ENCODE data around the gene MRPS18A. TPM values are rescaled to one million over a fixed set of nuclear protein-coding genes. Genes with fewer than 3 reads are reported as not detected.

Gene MRPS18A
- total RNA-seq, 1 donor from 2014 or later = 44.4 TPM

DNA sequence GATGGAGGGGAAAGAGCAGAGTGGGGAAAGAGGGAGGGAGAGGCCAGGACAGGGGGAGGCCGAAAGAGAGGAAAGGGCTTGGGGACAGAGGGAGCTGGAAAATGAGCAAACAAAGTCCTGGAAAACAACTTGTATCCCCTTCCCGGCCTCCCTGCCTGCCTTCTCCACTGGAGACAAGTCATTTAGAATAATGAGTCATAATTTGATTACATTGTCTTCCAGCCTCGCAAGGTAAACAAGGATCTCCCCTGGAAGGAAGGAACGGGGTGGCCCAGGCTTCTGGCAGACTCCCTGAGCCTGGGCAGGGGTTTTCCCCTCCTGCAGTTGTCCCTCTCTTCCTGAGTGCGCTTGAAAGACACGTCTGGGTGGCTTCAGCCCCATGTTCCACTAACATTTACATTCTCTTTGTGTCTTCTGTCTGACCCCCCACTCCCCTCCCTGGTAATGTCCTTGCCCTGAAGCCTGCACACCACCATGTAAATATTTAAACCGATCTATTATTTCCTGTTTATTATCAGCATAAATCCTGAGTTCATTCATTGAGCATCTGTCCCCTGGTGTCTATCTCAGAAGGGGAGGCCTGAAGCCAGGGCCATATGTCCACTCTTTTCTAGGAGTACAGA is 12.1 kb upstream of the MRPS18A start:
- no peak overlapping the region for H3K27ac ChIP-seq (ENCODE audit: low read depth, low read length)
- no peak overlapping the region for H3K4me3 ChIP-seq (ENCODE audit: low read length in 3 of 3)
- peaks cover 46 to 59% (median 48%) of the 10 kb centered on the region in 3 donors for H3K4me1 ChIP-seq (ENCODE audit: control insufficient read depth in 3 of 3, insufficient read depth in 3 of 3, low read length in 3 of 3)
- no peaks in the 10 kb centered on the region for H3K27me3 ChIP-seq (ENCODE audit: control insufficient read depth in 3 of 3, insufficient read depth in 3 of 3, low read length in 3 of 3)
- no peaks in the 10 kb centered on the region for H3K9me3 ChIP-seq (ENCODE audit: control insufficient read depth in 3 of 3, low read length in 3 of 3)
- no peaks in the 10 kb centered on the region for H3K36me3 ChIP-seq (ENCODE audit: control insufficient read depth in 3 of 3, insufficient read depth in 3 of 3, low read length in 3 of 3)
- H3K9ac ChIP-seq (ENCODE audit: low read depth in 1 of 3, low read length in 3 of 3) = peak overlapping the region in 2 of 3 donors; percentile 16 to 23

- H3K27ac ChIP-seq (ENCODE audit: low read depth, low read length) = no peak overlapping the region
- H3K9me3 ChIP-seq (ENCODE audit: control insufficient read depth in 3 of 3, low read length in 3 of 3) = no peaks in the 10 kb centered on the region
- H3K9ac ChIP-seq (ENCODE audit: low read depth in 1 of 3, low read length in 3 of 3) = peak overlapping the region in 2 of 3 donors; percentile 6 to 66
- peak overlapping the region in 1 of 3 donors; percentile 8 for H3K4me3 ChIP-seq (ENCODE audit: low read length in 3 of 3)
- no peaks in the 10 kb centered on the region for H3K27me3 ChIP-seq (ENCODE audit: control insufficient read depth in 3 of 3, insufficient read depth in 3 of 3, low read length in 3 of 3)
- no peaks in the 10 kb centered on the region for H3K36me3 ChIP-seq (ENCODE audit: control insufficient read depth in 3 of 3, insufficient read depth in 3 of 3, low read length in 3 of 3)
- H3K4me1 ChIP-seq (ENCODE audit: control insufficient read depth in 3 of 3, insufficient read depth in 3 of 3, low read length in 3 of 3) = peaks cover 46 to 62% (median 48%) of the 10 kb centered on the region in 3 donors
Observed at GRCh38 chr6:43698584-43699349, 11.2 kb upstream of the MRPS18A start.

GRCh38 chr6:43697421-43697820 is 9.8 kb upstream of the MRPS18A start:
- Histone ChIP-seq H3K36me3 (ENCODE audit: control insufficient read depth in 3 of 3, insufficient read depth in 3 of 3, low read length in 3 of 3) (no peaks in the 10 kb centered on the region), H3K9ac (ENCODE audit: low read depth in 1 of 3, low read length in 3 of 3) (peak overlapping the region in 1 of 3 donors; percentile 25), H3K27me3 (ENCODE audit: control insufficient read depth in 3 of 3, insufficient read depth in 3 of 3, low read length in 3 of 3) (no peaks in the 10 kb centered on the region), H3K4me3 (ENCODE audit: low read length in 3 of 3) (no peak overlapping the region), H3K4me1 (ENCODE audit: control insufficient read depth in 3 of 3, insufficient read depth in 3 of 3, low read length in 3 of 3) (peaks cover 37 to 52% (median 41%) of the 10 kb centered on the region in 3 donors), H3K27ac (ENCODE audit: low read depth, low read length) (no peak overlapping the region), H3K9me3 (ENCODE audit: control insufficient read depth in 3 of 3, low read length in 3 of 3) (no peaks in the 10 kb centered on the region)

GRCh38 chr6:43695967-43696291 is 8.3 kb upstream of the MRPS18A start:
- Histone ChIP-seq H3K9me3 (ENCODE audit: control insufficient read depth in 3 of 3, low read length in 3 of 3) (no peaks in the 10 kb centered on the region), H3K36me3 (ENCODE audit: control insufficient read depth in 3 of 3, insufficient read depth in 3 of 3, low read length in 3 of 3) (no peaks in the 10 kb centered on the region), H3K4me1 (ENCODE audit: control insufficient read depth in 3 of 3, insufficient read depth in 3 of 3, low read length in 3 of 3) (peaks cover 31 to 43% (median 35%) of the 10 kb centered on the region in 3 donors), H3K4me3 (ENCODE audit: low read length in 3 of 3) (no peak overlapping the region), H3K9ac (ENCODE audit: low read depth in 1 of 3, low read length in 3 of 3) (no peak overlapping the region), H3K27ac (ENCODE audit: low read depth, low read length) (peak overlapping the region; percentile 30), H3K27me3 (ENCODE audit: control insufficient read depth in 3 of 3, insufficient read depth in 3 of 3, low read length in 3 of 3) (no peaks in the 10 kb centered on the region)

DNA sequence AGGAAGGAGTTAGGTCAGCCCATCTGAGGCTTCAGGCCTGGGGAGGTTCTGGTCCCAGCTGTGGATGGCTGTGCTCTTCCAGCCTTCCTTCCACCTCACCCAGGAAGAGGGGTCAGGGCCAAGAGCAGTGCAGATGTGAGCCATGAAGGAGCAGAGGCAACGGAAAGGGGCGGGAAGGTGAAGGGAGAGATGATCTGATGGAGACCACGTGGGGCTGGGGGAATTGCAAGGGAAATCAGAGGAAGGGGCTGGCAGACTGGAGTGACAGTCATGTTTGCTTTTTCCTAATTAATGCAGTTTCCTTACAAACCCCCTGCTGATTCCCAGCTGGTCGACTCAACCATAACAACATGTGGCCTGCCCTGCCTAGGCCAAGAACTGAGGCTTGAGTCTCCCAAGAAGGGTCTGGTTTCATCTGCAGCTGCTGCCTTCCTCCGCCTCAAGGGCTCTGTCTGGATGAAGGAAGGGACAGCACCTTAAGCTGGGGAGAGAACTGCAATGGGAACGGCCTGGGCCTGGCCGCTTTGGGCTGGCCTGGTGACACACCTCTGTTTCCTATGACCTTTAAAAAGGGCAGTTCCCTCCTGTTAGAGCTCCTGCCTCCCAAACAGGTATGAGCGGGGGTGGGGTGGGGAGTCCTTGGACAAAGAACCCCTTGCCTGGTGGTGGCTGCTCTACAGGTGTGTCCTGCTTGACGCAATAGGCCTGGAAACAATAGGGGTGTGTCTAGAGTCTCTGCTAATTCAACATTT is 7.8 kb upstream of the MRPS18A start:
- Histone ChIP-seq H3K9me3 (ENCODE audit: control insufficient read depth in 3 of 3, low read length in 3 of 3) (no peaks in the 10 kb centered on the region), H3K4me1 (ENCODE audit: control insufficient read depth in 3 of 3, insufficient read depth in 3 of 3, low read length in 3 of 3) (peaks cover 31 to 43% (median 35%) of the 10 kb centered on the region in 3 donors), H3K9ac (ENCODE audit: low read depth in 1 of 3, low read length in 3 of 3) (peak overlapping the region in 1 of 3 donors; percentile 8), H3K27ac (ENCODE audit: low read depth, low read length) (peak overlapping the region; percentile 30), H3K4me3 (ENCODE audit: low read length in 3 of 3) (no peak overlapping the region), H3K27me3 (ENCODE audit: control insufficient read depth in 3 of 3, insufficient read depth in 3 of 3, low read length in 3 of 3) (no peaks in the 10 kb centered on the region), H3K36me3 (ENCODE audit: control insufficient read depth in 3 of 3, insufficient read depth in 3 of 3, low read length in 3 of 3) (no peaks in the 10 kb centered on the region)

- Histone ChIP-seq H3K9me3 (ENCODE audit: control insufficient read depth in 3 of 3, low read length in 3 of 3) (no peaks in the 10 kb centered on the region), H3K36me3 (ENCODE audit: control insufficient read depth in 3 of 3, insufficient read depth in 3 of 3, low read length in 3 of 3) (no peaks in the 10 kb centered on the region), H3K27me3 (ENCODE audit: control insufficient read depth in 3 of 3, insufficient read depth in 3 of 3, low read length in 3 of 3) (no peaks in the 10 kb centered on the region), H3K9ac (ENCODE audit: low read depth in 1 of 3, low read length in 3 of 3) (no peak overlapping the region), H3K4me3 (ENCODE audit: low read length in 3 of 3) (no peak overlapping the region), H3K27ac (ENCODE audit: low read depth, low read length) (no peak overlapping the region), H3K4me1 (ENCODE audit: control insufficient read depth in 3 of 3, insufficient read depth in 3 of 3, low read length in 3 of 3) (peaks cover 14 to 35% (median 18%) of the 10 kb centered on the region in 3 donors)
Observed at GRCh38 chr6:43689421-43689820, 1.8 kb upstream of the MRPS18A start.

GRCh38 chr6:43687079-43687436 is 533 bp downstream of the MRPS18A start:
- Histone ChIP-seq H3K27me3 (ENCODE audit: control insufficient read depth in 3 of 3, insufficient read depth in 3 of 3, low read length in 3 of 3) (no peaks in the 10 kb centered on the region), H3K4me1 (ENCODE audit: control insufficient read depth in 3 of 3, insufficient read depth in 3 of 3, low read length in 3 of 3) (peaks cover 25 to 58% (median 42%) of the 10 kb centered on the region in 3 donors), H3K9ac (ENCODE audit: low read depth in 1 of 3, low read length in 3 of 3) (peak overlapping the region; percentile 90 to 97 (median 97)), H3K4me3 (ENCODE audit: low read length in 3 of 3) (peak overlapping the region; percentile 96 to 99 (median 97)), H3K9me3 (ENCODE audit: control insufficient read depth in 3 of 3, low read length in 3 of 3) (no peaks in the 10 kb centered on the region), H3K36me3 (ENCODE audit: control insufficient read depth in 3 of 3, insufficient read depth in 3 of 3, low read length in 3 of 3) (no peaks in the 10 kb centered on the region), H3K27ac (ENCODE audit: low read depth, low read length) (peak overlapping the region; percentile 87)

- Histone ChIP-seq H3K36me3 (ENCODE audit: control insufficient read depth in 3 of 3, insufficient read depth in 3 of 3, low read length in 3 of 3) (peaks cover 0 to 11% (median 2%) of the 10 kb centered on the region in 3 donors), H3K4me1 (ENCODE audit: control insufficient read depth in 3 of 3, insufficient read depth in 3 of 3, low read length in 3 of 3) (peaks cover 36 to 87% (median 70%) of the 10 kb centered on the region in 3 donors), H3K27me3 (ENCODE audit: control insufficient read depth in 3 of 3, insufficient read depth in 3 of 3, low read length in 3 of 3) (no peaks in the 10 kb centered on the region), H3K9me3 (ENCODE audit: control insufficient read depth in 3 of 3, low read length in 3 of 3) (no peaks in the 10 kb centered on the region), H3K4me3 (ENCODE audit: low read length in 3 of 3) (no peak overlapping the region), H3K27ac (ENCODE audit: low read depth, low read length) (no peak overlapping the region), H3K9ac (ENCODE audit: low read depth in 1 of 3, low read length in 3 of 3) (no peak overlapping the region)
Observed at GRCh38 chr6:43683708-43684455, 3.7 kb downstream of the MRPS18A start.

GRCh38 chr6:43682724-43683429 is 4.7 kb downstream of the MRPS18A start:
- Histone ChIP-seq H3K36me3 (ENCODE audit: control insufficient read depth in 3 of 3, insufficient read depth in 3 of 3, low read length in 3 of 3) (peaks cover 6 to 17% (median 7%) of the 10 kb centered on the region in 3 donors), H3K9me3 (ENCODE audit: control insufficient read depth in 3 of 3, low read length in 3 of 3) (no peaks in the 10 kb centered on the region), H3K27ac (ENCODE audit: low read depth, low read length) (peak overlapping the region; percentile 10), H3K4me3 (ENCODE audit: low read length in 3 of 3) (no peak overlapping the region), H3K9ac (ENCODE audit: low read depth in 1 of 3, low read length in 3 of 3) (peak overlapping the region in 1 of 3 donors; percentile 40), H3K4me1 (ENCODE audit: control insufficient read depth in 3 of 3, insufficient read depth in 3 of 3, low read length in 3 of 3) (peaks cover 42 to 92% (median 74%) of the 10 kb centered on the region in 3 donors), H3K27me3 (ENCODE audit: control insufficient read depth in 3 of 3, insufficient read depth in 3 of 3, low read length in 3 of 3) (no peaks in the 10 kb centered on the region)
